ENCODE data around the gene CCDC178.

Gene CCDC178

DNA sequence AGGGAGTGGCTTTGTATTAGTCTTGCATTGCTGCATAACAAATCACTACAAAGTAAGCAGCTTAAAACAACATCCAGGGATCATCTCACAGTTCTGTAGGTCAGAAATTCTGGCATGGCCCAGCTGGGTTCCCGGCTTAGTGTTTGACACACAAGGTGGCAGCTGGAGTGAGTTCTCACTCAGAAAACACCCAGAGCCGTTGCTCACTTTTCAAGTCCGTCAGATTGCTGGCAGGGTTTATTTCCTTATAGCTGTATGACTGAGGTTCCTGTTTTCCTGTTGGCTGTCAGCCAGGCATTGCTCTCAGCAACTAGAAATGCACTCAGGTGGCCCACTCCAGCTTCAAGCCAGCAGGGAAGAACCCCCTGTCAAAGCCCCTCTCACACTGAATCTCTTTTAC, 324.1 kb downstream of the CCDC178 start:
- DNase-seq (ENCODE audit: low spot score), result no peak

GRCh38 chr18:33115917-33116316, 324.6 kb downstream of the CCDC178 start:
- DNase-seq (ENCODE audit: low spot score), result no peak

DNA sequence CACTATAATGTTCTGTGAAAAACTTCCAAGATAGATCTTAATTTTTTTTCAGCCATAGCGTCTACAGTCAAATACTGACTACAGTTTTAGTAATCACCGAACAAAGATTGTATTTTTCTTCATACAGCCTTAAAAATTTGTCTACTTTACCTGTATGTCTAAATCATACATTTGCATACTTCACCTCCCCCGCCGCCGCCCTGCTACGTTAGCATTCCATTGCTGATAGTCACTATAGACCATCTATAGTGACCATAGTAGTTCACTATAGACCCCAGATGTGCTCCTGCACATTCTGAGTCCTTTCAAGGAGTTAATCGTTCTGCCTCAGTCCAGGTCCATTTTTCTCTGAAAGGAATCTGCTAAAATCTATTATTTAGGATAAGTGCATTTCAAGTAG, 325.0 kb downstream of the CCDC178 start:
- no peak for DNase-seq (ENCODE audit: low spot score)

GRCh38 chr18:33114749-33115148, 325.8 kb downstream of the CCDC178 start:
- no peak for DNase-seq (ENCODE audit: low spot score)

- DNase-seq (ENCODE audit: low spot score), result no peak
These were observed 327.1 kb downstream of the CCDC178 start for GRCh38 chr18:33113416-33113815.

DNA sequence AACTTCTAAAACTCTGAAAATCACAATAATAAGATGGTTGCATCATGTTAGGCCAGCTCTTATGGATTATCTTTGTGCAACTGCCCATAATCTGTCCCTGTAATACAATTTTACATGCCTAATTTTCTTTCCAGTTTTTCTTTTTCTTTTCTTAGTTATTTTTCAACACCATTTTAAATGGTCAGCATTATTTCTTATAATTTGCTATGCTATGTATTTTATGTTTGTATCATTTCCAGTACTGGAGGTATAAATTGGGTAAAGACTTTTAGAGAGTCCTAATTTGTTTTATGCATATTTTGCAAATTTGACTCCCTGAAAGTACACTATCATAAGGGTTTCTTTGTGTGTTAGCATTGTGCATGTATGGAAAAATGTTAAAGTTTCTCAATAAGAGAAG, 333.0 kb downstream of the CCDC178 start:
- DNase-seq (ENCODE audit: low spot score), result no peak

- no peak for DNase-seq (ENCODE audit: low spot score)
These were observed 339.2 kb downstream of the CCDC178 start for GRCh38 chr18:33101316-33101715.

- DNase-seq (ENCODE audit: low spot score), result no peak
These were observed 340.9 kb downstream of the CCDC178 start for GRCh38 chr18:33099626-33100025.

DNA sequence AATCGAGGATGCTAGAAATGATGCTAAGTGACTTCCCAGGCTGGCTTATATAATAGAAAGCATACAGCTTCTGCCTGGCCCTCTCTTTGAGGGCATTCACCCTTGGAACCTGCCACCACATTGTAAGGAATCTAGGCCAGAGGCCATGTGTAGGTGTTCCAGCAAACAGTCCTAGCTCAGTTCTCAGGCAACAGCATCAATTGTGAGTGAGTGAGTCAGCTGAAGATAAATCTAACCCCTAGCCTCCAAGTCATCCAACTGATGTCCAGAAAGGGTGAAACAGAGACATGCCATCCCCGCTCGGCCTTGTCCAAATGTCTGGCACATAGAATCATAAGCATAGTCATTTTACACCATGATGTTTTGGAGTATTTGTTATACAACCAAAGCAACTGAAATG, 343.4 kb downstream of the CCDC178 start:
- no peak for DNase-seq (ENCODE audit: low spot score)

DNA sequence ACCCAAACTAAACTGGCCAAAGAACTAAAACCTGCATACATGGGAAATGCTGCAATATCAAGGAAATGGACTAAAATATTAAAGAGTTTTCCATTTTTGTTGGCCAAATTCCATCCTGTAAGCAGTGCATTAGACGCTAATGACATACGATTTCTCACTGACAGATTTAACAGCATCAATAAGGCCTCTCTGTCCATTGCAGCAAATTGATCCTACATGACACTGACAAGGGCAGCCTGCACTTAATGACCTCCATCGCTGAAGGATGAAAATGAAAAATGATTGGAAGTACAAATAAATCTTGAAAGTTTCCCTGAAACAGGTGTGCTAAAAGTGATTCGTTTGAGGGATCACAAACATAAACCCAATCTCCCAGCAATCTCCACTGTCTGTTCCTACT, 350.1 kb downstream of the CCDC178 start:
- no peak for DNase-seq (ENCODE audit: low spot score)

DNA sequence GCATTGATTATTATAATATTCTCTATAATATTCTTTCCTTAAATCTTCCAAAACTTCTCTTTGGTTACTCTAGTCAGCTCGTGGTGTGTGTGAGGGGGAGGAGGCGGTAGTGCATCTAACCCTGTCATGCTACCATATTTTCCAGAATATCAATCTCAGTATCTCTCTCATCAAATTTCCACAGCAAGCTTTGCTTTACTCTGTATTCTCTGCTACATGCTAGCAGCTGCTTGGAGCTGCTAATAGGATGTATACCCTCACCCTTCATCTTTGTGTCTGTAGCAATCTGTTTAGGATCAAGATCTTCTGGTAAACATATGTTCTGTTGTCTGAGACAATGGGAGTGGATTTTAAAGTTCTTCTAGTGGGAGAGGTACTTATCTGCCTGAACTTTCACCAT, 363.9 kb downstream of the CCDC178 start:
- DNase-seq (ENCODE audit: low spot score), result no peak

DNA sequence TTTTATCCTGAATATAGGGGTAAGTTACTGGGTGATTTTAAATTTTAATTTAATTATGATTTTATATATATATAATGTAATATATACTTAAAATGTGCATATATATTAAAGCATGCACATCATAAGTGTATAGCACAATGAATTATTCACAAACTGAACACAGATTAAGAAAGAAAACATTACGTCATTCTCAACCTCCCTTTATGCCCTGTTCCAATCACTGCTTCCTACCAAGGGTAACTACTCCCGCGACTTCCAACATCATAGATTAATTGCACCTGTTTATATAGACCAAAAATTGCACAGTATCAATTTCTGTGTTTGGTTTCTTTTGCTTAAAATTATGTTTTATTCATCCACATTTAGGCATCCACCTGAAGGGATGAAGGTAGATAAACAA, 366.4 kb downstream of the CCDC178 start:
- DNase-seq (ENCODE audit: low spot score), result no peak

- DNase-seq (ENCODE audit: low spot score), result no peak
These were observed 377.6 kb downstream of the CCDC178 start for GRCh38 chr18:33062834-33063364.

GRCh38 chr18:33052886-33053285, 387.6 kb downstream of the CCDC178 start:
- DNase-seq (ENCODE audit: low spot score), result no peak

DNA sequence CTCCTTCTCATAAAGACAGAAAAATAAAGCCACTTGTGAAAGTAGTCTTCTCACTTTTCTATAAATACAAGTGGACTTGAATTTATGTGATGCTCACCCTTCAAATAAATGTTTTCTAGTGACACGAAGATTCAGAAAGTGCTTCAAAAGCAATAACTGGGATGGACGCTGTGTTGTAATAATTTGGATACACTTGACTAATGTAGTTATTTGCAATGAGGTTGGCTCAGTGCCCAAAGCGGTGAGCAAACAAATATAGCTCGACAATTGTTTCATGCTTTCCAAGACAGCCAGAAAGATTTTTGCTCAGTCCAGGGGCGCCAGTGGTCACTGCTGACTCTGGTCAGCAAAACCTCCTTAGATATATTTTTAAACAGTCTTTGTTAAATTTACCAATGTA, 389.1 kb downstream of the CCDC178 start:
- DNase-seq (ENCODE audit: low spot score), result no peak

GRCh38 chr18:33040213-33040612, 400.3 kb downstream of the CCDC178 start:
- no peak for DNase-seq (ENCODE audit: low spot score)

DNA sequence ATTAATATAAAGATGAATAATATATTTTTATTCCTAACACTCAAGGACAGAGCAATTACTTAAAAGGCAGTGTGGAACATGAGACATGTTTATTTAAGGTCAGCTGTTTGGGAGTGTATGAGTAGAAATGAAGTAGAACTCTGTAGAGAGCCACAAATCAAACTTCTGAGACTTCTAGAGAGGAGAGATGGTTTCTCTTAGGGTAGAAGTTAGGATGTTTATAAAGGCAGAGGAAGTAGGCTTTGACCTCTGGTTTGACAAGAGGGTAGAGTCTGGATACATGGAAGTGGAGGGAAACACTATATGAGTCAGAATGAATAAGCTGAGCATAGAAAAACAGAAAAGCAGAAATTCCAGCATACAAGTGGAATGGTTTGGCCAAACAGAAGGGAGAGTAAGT, 405.6 kb downstream of the CCDC178 start:
- DNase-seq (ENCODE audit: low spot score), result no peak

DNA sequence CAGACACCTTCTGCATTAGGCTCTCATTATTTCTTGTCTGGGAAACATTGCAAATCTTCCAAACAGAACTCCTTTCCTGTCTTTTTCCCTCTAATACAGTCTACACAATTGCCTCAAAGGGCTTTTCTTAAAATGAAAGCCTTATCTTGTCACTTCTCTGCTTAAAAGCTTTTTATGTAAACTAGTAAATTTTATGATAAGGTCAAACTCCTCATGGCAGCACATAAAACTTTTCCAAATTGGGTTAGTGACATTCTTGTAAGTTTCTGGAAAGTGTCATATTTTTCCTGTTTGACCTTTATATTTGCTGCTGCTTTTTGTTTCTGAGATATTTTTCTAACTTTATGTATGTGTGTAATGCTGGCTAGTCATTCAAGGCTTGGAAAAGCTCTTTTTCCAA, 406.3 kb downstream of the CCDC178 start:
- DNase-seq (ENCODE audit: low spot score), result no peak

GRCh38 chr18:33022370-33022769, 418.2 kb downstream of the CCDC178 start:
- no peak for DNase-seq (ENCODE audit: low spot score)

DNA sequence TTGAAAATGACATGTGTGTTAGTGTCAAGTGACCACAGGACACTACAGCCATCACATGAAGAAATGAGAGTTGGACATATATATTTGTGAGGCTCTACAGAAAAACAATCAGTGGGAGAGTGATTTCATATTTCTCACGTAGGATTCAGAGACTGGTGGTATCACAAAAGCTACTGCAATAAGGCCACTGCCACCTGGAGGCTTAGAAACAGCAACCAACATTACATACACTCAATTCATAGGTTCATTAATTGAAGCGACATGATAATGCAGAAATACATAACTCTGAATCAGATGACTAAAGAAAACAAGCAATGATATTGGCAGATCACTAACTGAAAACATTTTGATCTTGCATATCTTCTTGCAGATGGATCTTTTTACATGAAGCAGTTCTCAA, 419.6 kb downstream of the CCDC178 start:
- DNase-seq (ENCODE audit: low spot score), result no peak

- no peak for DNase-seq (ENCODE audit: low spot score)
These were observed 426.3 kb downstream of the CCDC178 start for GRCh38 chr18:33014060-33014796.

GRCh38 chr18:33010149-33010548, 430.4 kb downstream of the CCDC178 start:
- no peak for DNase-seq (ENCODE audit: low spot score)

DNA sequence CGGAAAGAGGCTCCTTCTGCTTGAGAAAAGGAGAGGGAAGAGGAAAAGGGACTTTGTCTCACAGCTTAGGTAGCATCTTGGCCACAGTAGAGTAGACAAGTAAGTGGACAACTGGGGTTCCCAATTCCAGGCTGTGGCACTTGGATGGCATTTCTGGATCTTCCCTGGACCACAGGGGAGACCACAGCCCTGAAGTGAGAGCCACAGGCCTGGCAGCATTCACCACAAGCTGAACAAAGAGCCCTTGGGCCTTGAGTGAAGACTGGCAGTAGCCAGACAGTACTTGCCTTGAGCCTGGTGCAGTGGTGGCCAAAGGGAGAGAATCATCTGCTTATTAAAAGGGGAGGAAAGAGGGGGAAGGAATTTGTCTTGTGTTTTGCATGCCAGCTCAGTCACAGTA, 441.6 kb downstream of the CCDC178 start:
- DNase-seq (ENCODE audit: low spot score), result no peak

DNA sequence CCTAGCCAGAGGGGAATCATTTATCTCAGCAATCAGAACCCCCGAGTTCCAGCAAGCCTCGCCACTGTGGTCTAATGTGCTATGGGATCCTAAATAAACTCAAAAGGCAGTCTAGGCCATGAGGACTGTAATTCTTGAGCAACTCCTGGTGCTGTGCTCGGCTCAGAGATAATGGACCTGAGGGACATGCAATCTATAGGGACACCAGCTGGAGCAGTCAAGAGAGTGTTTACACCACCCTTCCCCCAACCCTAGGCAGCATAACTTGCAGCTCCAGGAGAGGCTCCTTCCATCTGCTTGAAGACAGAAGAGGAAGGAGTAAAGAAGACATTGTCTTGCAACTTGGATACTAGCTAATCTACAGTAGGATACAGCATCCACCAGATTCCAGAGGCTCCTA, 442.2 kb downstream of the CCDC178 start:
- DNase-seq (ENCODE audit: low spot score), result no peak
